K562 (cell line): ENCODE results near the gene HAPLN3. TPM values are rescaled to one million over a fixed set of nuclear protein-coding genes. Genes with fewer than 3 reads are reported as not detected.

ENCODE experiments used
- ATAC-seq: fragments of 200-7000 bp; cut with Tn5 transposase; 3 replicates; pipeline ENCODE4 v1.9.1; 2020; ENCODE audit warnings: moderate library complexity
- BruUV-seq: library from RNA; stranded (reverse); fragments of 400-500 nt; replicated peaks from 2 replicates; lab custom pipeline; 2021; lab: Mats Ljungman, UMichigan
- CTCF ChIA-PET: fragments of 300-600 bp; formaldehyde crosslinking; extraction: SDS; loops from one replicate; lab custom pipeline; 2021; ENCODE audit warnings: low intra/inter-chr PET ratio; lab: Yijun Ruan, JAX
- POLR2A ChIA-PET: fragments of 300-600, 350-650 bp; sonication (Branson Sonifier 250); formaldehyde crosslinking; extraction: SDS; loops from one replicate; lab custom pipeline; 2021; ENCODE audit warnings: antibody characterized with exemption, inconsistent platforms; lab: Yijun Ruan, JAX
- DNase-seq, 4 experiments: peaks; one replicate each; pipeline versions ENCODE4 v3.0.0 to v3.0.0-alpha.2; 2011 to 2018; ENCODE audit warnings: low spot score in 3 of 4, mixed read lengths in 3 of 4; ENCODE audit errors: extremely low read depth in 1 of 4
- FAIRE-seq: peaks from 2 replicates; lab custom pipeline; 2011; peaks lifted over from hg19 to GRCh38; lab: Jason Lieb, UNC
- H2AFZ ChIP-seq: 2 replicates; pipeline ENCODE4 v1.6.0; 2011; ENCODE audit warnings: low read depth, low read length, control low read depth, inconsistent platforms
- H3K27ac ChIP-seq: fragments of 200-600 bp; 3 replicates; pipeline ENCODE4 v1.8.0; 2011; ENCODE audit warnings: low read depth, mild to moderate bottlenecking, control low read depth, inconsistent platforms, low read length, moderate library complexity, mixed read lengths; ENCODE audit errors: extremely low read depth
- H3K27me3 ChIP-seq, 2 experiments: fragments of 300-600 bp in 1 of 2; 2 replicates in 1 of 2; 3 replicates in 1 of 2; pipeline versions ENCODE4 v1.6.0 to v1.8.0; 2011; ENCODE audit warnings: inconsistent platforms in 2 of 2, low read length in 2 of 2, mild to moderate bottlenecking in 1 of 2, mixed read lengths in 1 of 2, moderate library complexity in 1 of 2; ENCODE audit not compliant: control insufficient read depth in 2 of 2, insufficient read depth in 2 of 2
- H3K36me3 ChIP-seq: fragments of 300-600 bp; 3 replicates; pipeline ENCODE4 v1.8.0; 2011; ENCODE audit warnings: mild to moderate bottlenecking, low read length, inconsistent platforms; ENCODE audit not compliant: control insufficient read depth, insufficient read depth
- H3K4me1 ChIP-seq, 2 experiments: fragments of 200-600 bp in 1 of 2; replicated peaks in 1 of 2; 2 replicates in 1 of 2; 3 replicates in 1 of 2; pipeline versions ENCODE4 v1.5.1 to v1.8.0; 2011; ENCODE audit warnings: inconsistent platforms in 2 of 2, low read length in 2 of 2, mild to moderate bottlenecking in 1 of 2, mixed read lengths in 1 of 2, moderate library complexity in 1 of 2; ENCODE audit not compliant: control insufficient read depth in 2 of 2, insufficient read depth in 2 of 2
- H3K4me2 ChIP-seq: 2 replicates; pipeline ENCODE4 v1.6.1; 2011; ENCODE audit warnings: low read length, control low read depth, inconsistent platforms, mixed read lengths; ENCODE audit not compliant: insufficient read depth
- H3K4me3 ChIP-seq: fragments of 200-600 bp; sonication (generic), shearing (Covaris generic); 2 replicates; pipeline ENCODE4 v1.5.1; 2016; ENCODE audit warnings: control low read depth, inconsistent platforms
- H3K79me2 ChIP-seq: fragments of 200-600 bp; 3 replicates; pipeline ENCODE4 v1.8.0; 2011; ENCODE audit warnings: low read length, inconsistent platforms; ENCODE audit not compliant: control insufficient read depth, insufficient read depth
- H3K9ac ChIP-seq, 2 experiments: 2 replicates each; pipeline versions ENCODE4 v1.6.0 to v1.6.1; 2011; ENCODE audit warnings: low read depth in 2 of 2, low read length in 2 of 2, control low read depth in 1 of 2, inconsistent platforms in 1 of 2, mild to moderate bottlenecking in 1 of 2, mixed read lengths in 1 of 2; ENCODE audit not compliant: insufficient read depth in 1 of 2
- H3K9me1 ChIP-seq: one replicate; pipeline ENCODE4 v1.6.0; 2011; ENCODE audit warnings: inconsistent platforms, mild to moderate bottlenecking, low read length, moderate library complexity; ENCODE audit not compliant: control insufficient read depth, insufficient read depth
- H3K9me3 ChIP-seq: replicated peaks from 2 replicates; pipeline ENCODE4 v1.5.1; 2011; ENCODE audit warnings: low read depth, low read length, inconsistent platforms; ENCODE audit not compliant: control insufficient read depth, insufficient read depth
- H4K20me1 ChIP-seq: replicated peaks from 2 replicates; pipeline ENCODE4 v1.6.1; 2011; ENCODE audit warnings: low read length, inconsistent platforms, mixed read lengths; ENCODE audit not compliant: control insufficient read depth, insufficient read depth
- ARHGAP35 ChIP-seq: fragments of 450-650 bp; IDR thresholded peaks from 2 replicates; pipeline ENCODE4 v1.6.1; 2018; ENCODE audit not compliant: partially characterized antibody
- BCL6 ChIP-seq: fragments of 250-450 bp; sonication (Bioruptor Pico); IDR thresholded peaks from 2 replicates; pipeline ENCODE4 v1.4.0; 2020
- ETV5 ChIP-seq: sonication (generic); formaldehyde crosslinking; IDR thresholded peaks from 2 replicates; pipeline ENCODE4 v1.4.0; 2020; ENCODE audit warnings: low read depth, mild to moderate bottlenecking, missing genetic modification reagents
- KAT7 ChIP-seq: sonication (generic); formaldehyde crosslinking; IDR thresholded peaks from 2 replicates; pipeline ENCODE4 v1.8.0; 2022; ENCODE audit warnings: missing genetic modification reagents, mild to moderate bottlenecking, borderline replicate concordance
- PCBP1 ChIP-seq: fragments of 200-400 bp; formaldehyde crosslinking; IDR thresholded peaks from 2 replicates; pipeline ENCODE4 v1.6.1; 2018; ENCODE audit warnings: mild to moderate bottlenecking, low read depth, low read length; ENCODE audit not compliant: poor library complexity, severe bottlenecking
- SMAD1 ChIP-seq: fragments of 150-350 bp; IDR thresholded peaks from 2 replicates; pipeline ENCODE4 v1.6.1; 2014; ENCODE audit warnings: low read length, low read depth; ENCODE audit not compliant: partially characterized antibody
- ZNF507 ChIP-seq: conservative IDR thresholded peaks from 2 replicates; pipeline ENCODE4 v1.6.1; 2017; ENCODE audit warnings: missing genetic modification characterization, missing compliant biosample characterization
- ZNF75A ChIP-seq: fragments of 450-650 bp; formaldehyde crosslinking; IDR thresholded peaks from 2 replicates; pipeline ENCODE4 v1.4.0; 2020; ENCODE audit warnings: mild to moderate bottlenecking
- ZSCAN32 ChIP-seq: fragments of 450-650 bp; formaldehyde crosslinking; IDR thresholded peaks from 2 replicates; pipeline ENCODE4 v1.4.0; 2020; ENCODE audit warnings: mild to moderate bottlenecking, moderate library complexity
- WGBS: fragments of 100-300 bp; shearing (Covaris generic); methylation state at CpG from one replicate; pipeline ENCODE4 v1.1.6; 2016; ENCODE audit warnings: low coverage, mixed read lengths; ENCODE audit not compliant: insufficient coverage; ENCODE audit errors: missing lambda C conversion rate; 5-methylcytosine and 5-hydroxymethylcytosine counted together
- in situ Hi-C: fragments of 300-500 bp; cut with MboI; formaldehyde crosslinking; loops from 4 replicates; pipeline ENCODE4 v1.15.0; 2018; ENCODE audit warnings: inconsistent platforms, mixed read lengths
- intact Hi-C: fragments of 100-400 bp; cut with micrococcal nuclease; formaldehyde crosslinking; loops from 2 replicates; pipeline ENCODE4 v1.14.2; 2022
- polyA plus RNA-seq, 8 experiments: library from polyadenylated mRNA; depleted of rRNA in 4 of 8; stranded (reverse) in 5 of 8; unstranded in 3 of 8; fragments of >200 nt; fragmentation: Nextera tagmentation in 2 of 8; fragmentation: Illumina TruSeq in 1 of 8; extraction: Ambion mirVana in 2 of 8; extraction: Trizol in 1 of 8; gene quantifications; 2 replicates each; pipeline versions ENCODE4 v1.2.1 to v1.2.3, GENCODE V29; 2011 to 2014; ENCODE audit warnings: inconsistent platforms in 1 of 8, missing spikeins in 1 of 8
- total RNA-seq, 7 experiments: library from RNA; depleted of rRNA in 6 of 7; stranded (reverse); fragments of >200 nt in 6 of 7; fragmentation: Illumina TruSeq in 2 of 7; extraction: Trizol in 2 of 7; gene quantifications; 2 replicates each; pipeline versions ENCODE4 v1.2.1 to v1.2.3, GENCODE V29; 2011 to 2021; ENCODE audit warnings: low replicate concordance in 1 of 7
- TF ChIP-seq, protein P1 (sequence below): fragments of 200-800 bp; sonication (Bioruptor generic); IDR thresholded peaks from 2 replicates; pipeline ENCODE4 v1.6.1; 2016; ENCODE audit warnings: missing genetic modification characterization, missing compliant biosample characterization

HAPLN3 gene
- total and polyA plus RNA-seq, 9 of the 15 experiments (the other 6 are each of a cell fraction or from before 2014, with no cell fraction given) = 0.04 to 2.4 (median 0.65) TPM

GRCh38 chr15:88839961-88840360 is 55.4 kb downstream of the HAPLN3 start:
- TF ChIP-seq BCL6 (CRISPR knock-in tag) (no peak), ARHGAP35 (no peak), ZNF75A (CRISPR knock-in tag) (no peak), KAT7 (no peak), ZSCAN32 (no peak), SMAD1 (no peak), PCBP1 (no peak), ETV5 (CRISPR knock-in tag) (no peak), ZNF507 (tag) (no peak)
- TF ChIP-seq, protein P1, sequence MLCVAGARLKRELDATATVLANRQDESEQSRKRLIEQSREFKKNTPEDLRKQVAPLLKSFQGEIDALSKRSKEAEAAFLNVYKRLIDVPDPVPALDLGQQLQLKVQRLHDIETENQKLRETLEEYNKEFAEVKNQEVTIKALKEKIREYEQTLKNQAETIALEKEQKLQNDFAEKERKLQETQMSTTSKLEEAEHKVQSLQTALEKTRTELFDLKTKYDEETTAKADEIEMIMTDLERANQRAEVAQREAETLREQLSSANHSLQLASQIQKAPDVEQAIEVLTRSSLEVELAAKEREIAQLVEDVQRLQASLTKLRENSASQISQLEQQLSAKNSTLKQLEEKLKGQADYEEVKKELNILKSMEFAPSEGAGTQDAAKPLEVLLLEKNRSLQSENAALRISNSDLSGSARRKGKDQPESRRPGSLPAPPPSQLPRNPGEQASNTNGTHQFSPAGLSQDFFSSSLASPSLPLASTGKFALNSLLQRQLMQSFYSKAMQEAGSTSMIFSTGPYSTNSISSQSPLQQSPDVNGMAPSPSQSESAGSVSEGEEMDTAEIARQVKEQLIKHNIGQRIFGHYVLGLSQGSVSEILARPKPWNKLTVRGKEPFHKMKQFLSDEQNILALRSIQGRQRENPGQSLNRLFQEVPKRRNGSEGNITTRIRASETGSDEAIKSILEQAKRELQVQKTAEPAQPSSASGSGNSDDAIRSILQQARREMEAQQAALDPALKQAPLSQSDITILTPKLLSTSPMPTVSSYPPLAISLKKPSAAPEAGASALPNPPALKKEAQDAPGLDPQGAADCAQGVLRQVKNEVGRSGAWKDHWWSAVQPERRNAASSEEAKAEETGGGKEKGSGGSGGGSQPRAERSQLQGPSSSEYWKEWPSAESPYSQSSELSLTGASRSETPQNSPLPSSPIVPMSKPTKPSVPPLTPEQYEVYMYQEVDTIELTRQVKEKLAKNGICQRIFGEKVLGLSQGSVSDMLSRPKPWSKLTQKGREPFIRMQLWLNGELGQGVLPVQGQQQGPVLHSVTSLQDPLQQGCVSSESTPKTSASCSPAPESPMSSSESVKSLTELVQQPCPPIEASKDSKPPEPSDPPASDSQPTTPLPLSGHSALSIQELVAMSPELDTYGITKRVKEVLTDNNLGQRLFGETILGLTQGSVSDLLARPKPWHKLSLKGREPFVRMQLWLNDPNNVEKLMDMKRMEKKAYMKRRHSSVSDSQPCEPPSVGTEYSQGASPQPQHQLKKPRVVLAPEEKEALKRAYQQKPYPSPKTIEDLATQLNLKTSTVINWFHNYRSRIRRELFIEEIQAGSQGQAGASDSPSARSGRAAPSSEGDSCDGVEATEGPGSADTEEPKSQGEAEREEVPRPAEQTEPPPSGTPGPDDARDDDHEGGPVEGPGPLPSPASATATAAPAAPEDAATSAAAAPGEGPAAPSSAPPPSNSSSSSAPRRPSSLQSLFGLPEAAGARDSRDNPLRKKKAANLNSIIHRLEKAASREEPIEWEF (CRISPR knock-in tag) = no peak
- no peaks in the 10 kb centered on the region for H3K9me3 ChIP-seq
- 16% methylated on average over 16 of the region's 16 CpGs for WGBS
- BruUV-seq = no TSS peak
- H3K4me3 ChIP-seq = no peak overlapping the region
- no peaks in the 10 kb centered on the region for H3K79me2 ChIP-seq
- H3K9ac ChIP-seq = no peak overlapping the region
- H4K20me1 ChIP-seq = no peaks in the 10 kb centered on the region; the same call in 1 of the 2 replicates
- ATAC-seq = peak; percentile 17; the same call in 1 of the 3 replicates
- in situ Hi-C loops = no loop called here
- H3K4me1 ChIP-seq = peaks cover 0 to 16% of the 10 kb centered on the region in 2 experiments; a peak in 3 of 5 replicates
- H3K9me1 ChIP-seq = no peaks in the 10 kb centered on the region
- intact Hi-C loops = loop anchor here (5.0 kb wide), 1 partner anchor 32 kb away; no protein-coding TSS in a partner anchor
- no peak for FAIRE-seq
- no peak overlapping the region for H2AFZ ChIP-seq
- peaks cover 17 to 37% of the 10 kb centered on the region in 2 experiments; a peak in 4 of 5 replicates for H3K27me3 ChIP-seq
- POLR2A ChIA-PET = no interaction called here
- no peak overlapping the region for H3K4me2 ChIP-seq
- no peak for DNase-seq
- no peak overlapping the region for H3K27ac ChIP-seq
- CTCF ChIA-PET = interaction anchor here (0.7 kb wide), 1 partner anchor 25 kb away, joined by 3 read pairs; no protein-coding TSS in a partner anchor
- no peaks in the 10 kb centered on the region for H3K36me3 ChIP-seq
